CD4-positive, alpha-beta memory T cell (primary cell): ENCODE measurements around the gene CPXM1. TPM values are rescaled to one million over a fixed set of nuclear protein-coding genes. Genes with fewer than 3 reads are reported as not detected.
A peak's percentile ranks its signal among the peaks of the same experiment; 100 is the strongest.

Experiments used
- CTCF ChIA-PET: fragments of 350-600 bp; sonication (Branson Sonifier 250); formaldehyde crosslinking; loops from one replicate; lab custom pipeline; 2021; ENCODE audit warnings: inconsistent platforms; ENCODE audit not compliant: partially characterized antibody; lab: Charles Lee
- POLR2A ChIA-PET: fragments of 350-600 bp; sonication (Branson Sonifier 250); formaldehyde crosslinking; loops from one replicate; lab custom pipeline; 2021; ENCODE audit not compliant: partially characterized antibody; lab: Charles Lee
- DNase-seq, 5 donors: peaks; one replicate each; pipeline versions ENCODE4 v3.0.0 to v3.0.0-alpha.2; 2020 to 2022; ENCODE audit warnings: mixed read lengths in 1 of 5
- H3K27ac ChIP-seq: one replicate; pipeline ENCODE4 v1.7.0; 2013; ENCODE audit warnings: low read depth, low read length
- H3K27me3 ChIP-seq: 2 replicates; pipeline ENCODE4 v1.7.0; 2013; ENCODE audit warnings: mild to moderate bottlenecking, low read length, moderate library complexity; ENCODE audit not compliant: insufficient read depth
- H3K36me3 ChIP-seq: 2 replicates; pipeline ENCODE4 v1.7.0; 2013; ENCODE audit warnings: mild to moderate bottlenecking, low read length, moderate library complexity; ENCODE audit not compliant: insufficient read depth
- H3K4me1 ChIP-seq: 2 replicates; pipeline ENCODE4 v1.7.0; 2013; ENCODE audit warnings: mild to moderate bottlenecking, low read length, moderate library complexity; ENCODE audit not compliant: insufficient read depth
- H3K4me3 ChIP-seq, 2 donors: one replicate each; pipeline ENCODE4 v1.7.0; 2013; ENCODE audit warnings: low read length in 2 of 2, mild to moderate bottlenecking in 1 of 2
- H3K9me3 ChIP-seq, 2 donors: one replicate each; pipeline ENCODE4 v1.7.0; 2013; ENCODE audit warnings: low read length in 2 of 2, control low read depth in 1 of 2; ENCODE audit not compliant: control insufficient read depth in 1 of 2
- H3K27ac Mint-ChIP-seq, 7 donors: one replicate each; pipeline ENCODE4 v1.8.0; 2020 to 2021; ENCODE audit warnings: mixed read lengths in 7 of 7, mild to moderate bottlenecking in 6 of 7, inconsistent platforms in 3 of 7, moderate library complexity in 3 of 7
- H3K27me3 Mint-ChIP-seq, 2 donors: one replicate each; pipeline ENCODE4 v1.8.0; 2020 to 2021; ENCODE audit warnings: mixed read lengths in 2 of 2
- H3K36me3 Mint-ChIP-seq, 2 donors: one replicate each; pipeline ENCODE4 v1.8.0; 2020 to 2021; ENCODE audit warnings: mixed read lengths in 2 of 2, inconsistent platforms in 1 of 2, mild to moderate bottlenecking in 1 of 2
- H3K4me1 Mint-ChIP-seq, 4 donors: one replicate each; pipeline ENCODE4 v1.8.0; 2020 to 2021; ENCODE audit warnings: mixed read lengths in 4 of 4, mild to moderate bottlenecking in 1 of 4
- H3K4me3 Mint-ChIP-seq, 8 donors: one replicate each; pipeline ENCODE4 v1.8.0; 2020 to 2021; ENCODE audit warnings: mixed read lengths in 8 of 8, mild to moderate bottlenecking in 7 of 8, moderate library complexity in 6 of 8, inconsistent platforms in 3 of 8
- H3K9me3 Mint-ChIP-seq, 8 donors: one replicate each; pipeline ENCODE4 v1.8.0; 2020 to 2021; ENCODE audit warnings: mixed read lengths in 8 of 8, mild to moderate bottlenecking in 5 of 8, inconsistent platforms in 3 of 8, moderate library complexity in 1 of 8
- intact Hi-C: fragments of 100-400 bp; cut with micrococcal nuclease; formaldehyde crosslinking; loops from one replicate; pipeline ENCODE4 v1.15.1; 2023
- polyA plus RNA-seq, 2 donors: library from polyadenylated mRNA; unstranded; fragments of 300-500 nt; fragmentation: Illumina TruSeq; gene quantifications; one replicate each; pipeline ENCODE4 v1.2.3, GENCODE V29; 2021
- total RNA-seq, 2 experiments: library from RNA; stranded (reverse); gene quantifications; one replicate each; pipeline ENCODE4 v1.2.3, GENCODE V29; 2021

Gene CPXM1
- total and polyA plus RNA-seq, 4 experiments from 2014 or later, result not detected

- Mint-ChIP-seq H3K27ac (no peak overlapping the region), H3K27me3 (peaks cover 15 to 28% of the 10 kb centered on the region in 2 donors), H3K4me1 (peaks cover 4 to 16% (median 9%) of the 10 kb centered on the region in 4 donors), H3K4me3 (no peak overlapping the region), H3K36me3 (peaks cover 0 to 3% of the 10 kb centered on the region in 2 donors), H3K9me3 (peaks cover 0 to 13% (median 8%) of the 10 kb centered on the region in 8 donors)
- H3K4me1 ChIP-seq, result peaks cover 4% of the 10 kb centered on the region
- POLR2A ChIA-PET, result no interaction called here
- peaks cover 5% of the 10 kb centered on the region for H3K27me3 ChIP-seq
- CTCF ChIA-PET, result no interaction called here
- no peak overlapping the region for H3K27ac ChIP-seq
- H3K9me3 ChIP-seq, result peaks cover 0 to 4% of the 10 kb centered on the region in 2 donors
- H3K4me3 ChIP-seq, result no peak overlapping the region
- intact Hi-C loops, result no loop called here
- H3K36me3 ChIP-seq, result no peaks in the 10 kb centered on the region
- no peak for DNase-seq
These were observed 16.3 kb upstream of the CPXM1 start for GRCh38 chr20:2816583-2817340.

DNA sequence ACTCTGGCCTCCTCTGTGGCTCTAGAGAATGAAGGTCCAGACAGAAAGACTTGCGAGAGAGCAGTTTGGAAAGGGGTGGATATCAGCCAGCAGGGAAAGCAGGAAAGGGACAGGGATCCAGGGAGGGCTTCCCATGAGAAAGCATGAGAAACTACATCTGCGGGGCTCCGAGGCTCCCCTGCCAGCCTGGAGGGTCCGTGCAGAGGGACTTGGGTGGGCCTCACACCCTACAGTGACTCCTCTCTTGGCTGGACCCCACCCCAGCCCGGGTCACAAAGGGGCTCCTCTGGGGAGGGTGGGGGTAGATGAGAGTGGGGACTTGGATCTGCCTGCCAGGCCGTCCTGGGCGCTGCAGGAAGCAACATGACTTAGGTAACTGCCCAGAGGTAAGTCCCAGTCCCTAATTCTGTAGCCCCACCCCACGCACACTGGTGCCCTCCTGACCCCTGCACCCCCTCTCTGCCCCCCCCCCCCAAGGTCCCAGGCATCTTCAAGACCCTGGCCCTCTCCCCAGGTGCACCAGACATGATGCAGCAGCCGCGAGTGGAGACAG is 15.7 kb upstream of the CPXM1 start, which contains the start of gene TMEM239:
TSS of gene TMEM239 (plus strand) at position 335 of the 553 bp plus-strand sequence. CDS start at position 526, 191 bp downstream.
- Histone ChIP-seq H3K4me1 (no peaks in the 10 kb centered on the region), H3K27me3 (peaks cover 5% of the 10 kb centered on the region), H3K36me3 (no peaks in the 10 kb centered on the region), H3K27ac (no peak within 1 kb of the TSS), H3K9me3 (peaks cover 0 to 4% of the 10 kb centered on the region in 2 donors), H3K4me3 (no peak within 1 kb of the TSS)
- H3K9me3 Mint-ChIP-seq, result peaks cover 0 to 16% (median 9%) of the 10 kb centered on the region in 8 donors
- peaks cover 15 to 27% of the 10 kb centered on the region in 2 donors for H3K27me3 Mint-ChIP-seq
- peaks cover 0 to 12% (median 5%) of the 10 kb centered on the region in 4 donors for H3K4me1 Mint-ChIP-seq
- POLR2A ChIA-PET, result no interaction called here
- intact Hi-C loops, result no loop called here
- peaks cover 0 to 3% of the 10 kb centered on the region in 2 donors for H3K36me3 Mint-ChIP-seq
- CTCF ChIA-PET, result no interaction called here
- peak within 1 kb of the TSS in 1 of 7 donors; percentile 70 for H3K27ac Mint-ChIP-seq
- H3K4me3 Mint-ChIP-seq, result no peak within 1 kb of the TSS
- no peak for DNase-seq

- no peak for DNase-seq
- POLR2A ChIA-PET, result no interaction called here
These were observed 14.9 kb upstream of the CPXM1 start for GRCh38 chr20:2815242-2815900.

DNA sequence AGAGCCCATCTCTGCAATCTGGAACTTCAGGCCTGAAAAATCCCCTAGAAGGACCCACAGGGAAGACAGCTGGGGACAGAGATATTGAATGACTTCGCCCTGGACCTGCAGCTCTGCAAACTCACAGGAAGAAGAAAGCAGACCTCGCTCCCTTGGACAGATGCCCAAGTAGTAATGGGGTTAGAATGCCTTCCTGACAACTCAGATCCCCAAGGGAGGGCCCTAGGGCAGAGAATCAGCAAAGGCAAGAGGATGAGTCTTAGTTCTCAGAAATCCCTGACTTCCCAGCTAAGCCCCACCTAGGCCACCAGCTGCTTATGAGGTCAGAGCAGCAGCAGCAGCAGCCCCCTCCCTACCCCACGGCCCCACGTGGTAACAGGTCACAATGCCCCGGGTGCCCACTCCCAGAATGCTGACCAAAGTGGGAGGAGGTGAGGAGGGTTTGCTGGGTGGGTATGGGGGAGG is 14.2 kb upstream of the CPXM1 start, which contains the start of gene C20orf141:
TSS of gene C20orf141 (plus strand) at position 401 of the 465 bp plus-strand sequence. CDS start 198 bp downstream, outside the sequence.
- Mint-ChIP-seq H3K36me3 (peaks cover 0 to 3% of the 10 kb centered on the region in 2 donors), H3K4me3 (no peak within 1 kb of the TSS), H3K4me1 (peaks cover 0 to under 1% (median under 1%) of the 10 kb centered on the region in 4 donors), H3K9me3 (peaks cover 0 to 17% (median 9%) of the 10 kb centered on the region in 8 donors), H3K27me3 (peaks cover 12 to 26% of the 10 kb centered on the region in 2 donors), H3K27ac (peak within 1 kb of the TSS in 1 of 7 donors; percentile 70)
- ChIA-PET POLR2A (no interaction called here), CTCF (no interaction called here)
- intact Hi-C loops, result no loop called here
- no peak for DNase-seq
- Histone ChIP-seq H3K9me3 (peaks cover 0 to 4% of the 10 kb centered on the region in 2 donors), H3K27ac (no peak within 1 kb of the TSS), H3K4me3 (no peak within 1 kb of the TSS), H3K27me3 (no peaks in the 10 kb centered on the region), H3K36me3 (no peaks in the 10 kb centered on the region), H3K4me1 (no peaks in the 10 kb centered on the region)

More at GRCh38 chr20:2815242-2815900, 14.9 kb upstream of the CPXM1 start:
- peaks cover 0 to 17% (median 9%) of the 10 kb centered on the region in 8 donors for H3K9me3 Mint-ChIP-seq
- H3K27ac Mint-ChIP-seq, result no peak overlapping the region
- CTCF ChIA-PET, result no interaction called here
- H3K4me1 Mint-ChIP-seq, result peaks cover 0 to 8% (median 5%) of the 10 kb centered on the region in 4 donors
- intact Hi-C loops, result no loop called here
- peaks cover 2% of the 10 kb centered on the region for H3K27me3 ChIP-seq
- H3K36me3 Mint-ChIP-seq, result peaks cover 0 to 3% of the 10 kb centered on the region in 2 donors
- no peaks in the 10 kb centered on the region for H3K4me1 ChIP-seq
- H3K36me3 ChIP-seq, result no peaks in the 10 kb centered on the region
- H3K27me3 Mint-ChIP-seq, result peaks cover 15 to 30% of the 10 kb centered on the region in 2 donors
- H3K4me3 ChIP-seq, result no peak overlapping the region
- no peak overlapping the region for H3K4me3 Mint-ChIP-seq
- H3K27ac ChIP-seq, result no peak overlapping the region
- H3K9me3 ChIP-seq, result peaks cover 0 to 4% of the 10 kb centered on the region in 2 donors

DNA sequence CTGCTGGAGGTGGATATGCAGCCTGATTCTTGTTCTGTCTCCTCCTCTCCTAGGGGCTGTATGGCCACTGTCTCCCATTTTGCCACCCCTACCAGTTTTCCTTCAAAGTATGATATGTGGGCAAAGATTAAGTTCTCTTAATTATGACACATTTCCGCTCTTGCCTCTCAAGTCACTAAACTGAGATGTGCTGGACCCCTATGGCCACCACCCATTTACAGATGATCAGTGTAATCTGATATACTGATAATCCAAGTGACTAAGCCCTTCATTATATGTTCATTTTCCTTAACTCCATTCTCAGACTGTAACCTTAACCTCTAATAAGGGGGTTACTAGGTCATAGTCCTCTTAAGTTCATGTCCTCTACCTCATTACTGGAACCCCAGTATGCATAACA is 13.6 kb upstream of the CPXM1 start:
- peaks cover 13 to 26% of the 10 kb centered on the region in 2 donors for H3K27me3 Mint-ChIP-seq
- Histone ChIP-seq H3K27ac (no peak overlapping the region), H3K27me3 (no peaks in the 10 kb centered on the region), H3K4me3 (no peak overlapping the region), H3K36me3 (no peaks in the 10 kb centered on the region), H3K4me1 (no peaks in the 10 kb centered on the region), H3K9me3 (peaks cover 0 to 4% of the 10 kb centered on the region in 2 donors)
- H3K27ac Mint-ChIP-seq, result no peak overlapping the region
- no peak overlapping the region for H3K4me3 Mint-ChIP-seq
- peaks cover 0 to 17% (median 9%) of the 10 kb centered on the region in 8 donors for H3K9me3 Mint-ChIP-seq
- ChIA-PET CTCF (no interaction called here), POLR2A (no interaction called here)
- H3K36me3 Mint-ChIP-seq, result peaks cover 0 to 3% of the 10 kb centered on the region in 2 donors
- no peak for DNase-seq
- peaks cover 0 to under 1% (median under 1%) of the 10 kb centered on the region in 4 donors for H3K4me1 Mint-ChIP-seq
- intact Hi-C loops, result no loop called here

DNA sequence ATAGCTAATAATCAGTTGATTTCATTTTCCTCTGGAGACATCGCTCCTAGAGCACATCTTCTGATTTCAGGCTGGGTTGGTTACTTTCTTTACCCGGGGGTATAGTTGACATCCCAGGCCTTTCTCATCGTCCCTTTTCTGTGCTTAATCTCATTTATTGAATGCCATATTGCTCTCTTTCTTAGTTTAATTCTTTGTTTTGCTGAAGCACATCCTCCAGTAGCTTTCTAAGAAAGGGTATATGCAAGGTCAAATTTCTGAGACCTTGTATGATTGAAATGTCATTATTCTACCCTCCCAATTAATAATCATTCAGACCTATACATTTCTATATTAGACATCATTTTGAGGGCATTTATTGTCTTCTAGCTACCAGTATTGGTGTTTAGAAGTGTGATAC is 11.8 kb upstream of the CPXM1 start:
- H3K9me3 Mint-ChIP-seq, result peaks cover 0 to 17% (median 9%) of the 10 kb centered on the region in 8 donors
- no peak for DNase-seq
- Histone ChIP-seq H3K4me3 (no peak overlapping the region), H3K36me3 (no peaks in the 10 kb centered on the region), H3K9me3 (peaks cover 0 to 4% of the 10 kb centered on the region in 2 donors), H3K4me1 (no peaks in the 10 kb centered on the region), H3K27me3 (no peaks in the 10 kb centered on the region), H3K27ac (no peak overlapping the region)
- CTCF ChIA-PET, result no interaction called here
- intact Hi-C loops, result no loop called here
- peaks cover 0 to 3% of the 10 kb centered on the region in 2 donors for H3K36me3 Mint-ChIP-seq
- peaks cover 19 to 31% of the 10 kb centered on the region in 2 donors for H3K27me3 Mint-ChIP-seq
- peaks cover 0 to 4% (median under 1%) of the 10 kb centered on the region in 4 donors for H3K4me1 Mint-ChIP-seq
- no peak overlapping the region for H3K4me3 Mint-ChIP-seq
- POLR2A ChIA-PET, result no interaction called here
- H3K27ac Mint-ChIP-seq, result no peak overlapping the region
